Anterior cingulate cortex (tissue), 58 donors: Measurements from ENCODE around the gene GDF2.

Source experiments
- DNase-seq, 58 donors: peaks; one replicate each; lab custom pipeline; 2025; lab: John Stamatoyannopoulos, UW

Gene GDF2

DNA sequence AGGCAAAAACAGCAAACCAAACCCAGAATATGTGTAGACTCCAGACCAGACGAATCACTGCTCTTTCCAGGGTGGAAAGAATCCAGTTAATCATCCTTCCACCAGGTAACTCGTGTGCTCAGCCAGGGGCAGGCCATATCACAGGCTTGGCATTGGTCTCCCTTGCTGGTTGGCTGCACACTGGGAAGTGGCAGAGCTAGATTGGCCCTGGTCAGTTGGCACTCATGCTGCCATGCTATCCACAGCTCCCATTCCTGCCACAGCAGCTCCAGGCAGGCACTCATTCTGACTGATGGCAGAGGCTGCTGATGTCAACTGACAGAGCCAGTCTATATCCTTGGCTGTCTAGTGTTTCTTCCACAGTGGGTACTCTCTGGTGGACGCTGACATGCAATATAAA, 31.9 kb upstream of the GDF2 start:
- DNase-seq, result no peak

DNA sequence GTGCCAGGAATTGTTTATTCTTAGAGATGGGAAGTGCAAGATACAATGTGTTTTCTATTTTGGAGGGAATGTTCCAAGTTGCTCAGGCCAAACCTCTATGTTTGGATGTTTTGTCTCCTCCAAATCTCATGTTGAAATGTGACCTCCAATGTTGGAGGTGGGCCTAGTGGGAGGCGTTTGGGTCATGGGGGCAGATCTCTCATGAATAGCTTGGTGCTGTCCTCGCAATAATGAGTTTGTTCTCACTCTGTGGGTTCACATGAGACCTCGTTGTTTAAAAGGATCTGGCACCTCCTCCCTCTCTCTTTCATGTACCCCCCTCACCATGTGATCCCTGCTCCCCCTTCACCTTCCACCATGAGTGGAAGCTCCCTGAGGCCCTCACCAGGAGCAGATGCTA, 30.6 kb upstream of the GDF2 start:
- no peak for DNase-seq

DNA sequence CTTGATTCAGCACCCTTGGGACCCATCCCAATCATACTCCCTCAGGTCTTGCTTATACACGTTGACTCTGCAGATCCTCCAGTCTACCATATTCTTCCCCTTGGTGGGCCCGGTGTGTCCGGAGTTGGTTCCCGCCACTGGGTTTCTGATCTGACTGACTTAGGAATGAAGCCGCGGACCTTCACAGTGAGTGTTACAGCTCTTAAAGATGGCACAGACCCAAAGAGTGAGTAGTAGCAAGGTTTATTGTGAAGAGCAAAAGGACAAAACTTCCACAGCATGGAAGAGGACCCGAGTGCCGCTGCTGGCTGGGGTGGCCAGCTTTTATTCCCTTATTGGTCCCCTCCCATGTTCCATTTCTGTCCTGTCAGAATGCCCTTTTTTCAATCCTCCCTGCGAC, 28.2 kb upstream of the GDF2 start:
- no peak for DNase-seq

DNA sequence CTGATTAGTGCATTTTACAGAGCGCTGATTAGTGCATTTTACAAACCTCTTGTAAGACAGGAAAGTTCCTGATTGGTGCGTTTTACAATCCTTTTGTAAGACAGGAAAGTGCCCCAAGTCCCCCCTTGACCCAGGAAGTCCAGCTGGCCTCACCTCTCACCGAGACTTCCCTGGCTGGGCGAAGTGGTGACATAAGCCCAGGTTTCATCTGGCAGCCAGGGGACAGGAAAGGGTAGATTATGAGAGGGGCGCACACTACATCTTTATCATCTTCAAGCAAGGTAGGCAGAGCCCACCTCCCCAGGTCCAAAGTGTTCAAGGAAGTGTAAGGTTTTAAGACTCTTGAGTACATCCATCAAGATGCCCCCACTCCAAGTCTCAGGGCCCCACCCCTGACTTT, 27.8 kb upstream of the GDF2 start:
- DNase-seq, result no peak

DNA sequence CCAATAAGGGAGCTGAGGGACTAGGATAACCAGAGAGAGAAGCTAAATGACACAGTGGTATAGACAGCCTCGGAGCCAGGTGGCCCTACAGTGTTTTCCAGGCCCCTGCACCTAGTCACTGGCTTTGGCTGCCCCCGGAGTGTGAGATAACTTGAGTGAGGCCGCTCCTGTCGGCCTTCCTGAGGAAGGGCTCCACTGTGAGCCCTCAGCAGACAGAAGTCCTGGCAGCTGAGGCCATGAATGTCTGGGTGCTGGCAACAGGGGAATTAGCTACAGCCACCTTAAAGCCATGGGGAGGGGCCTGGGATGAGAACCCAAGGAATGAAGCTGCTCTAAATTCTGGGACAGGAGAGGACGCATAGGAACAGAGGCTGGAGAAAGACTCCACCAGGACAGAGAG, 26.8 kb upstream of the GDF2 start:
- DNase-seq, result no peak

DNA sequence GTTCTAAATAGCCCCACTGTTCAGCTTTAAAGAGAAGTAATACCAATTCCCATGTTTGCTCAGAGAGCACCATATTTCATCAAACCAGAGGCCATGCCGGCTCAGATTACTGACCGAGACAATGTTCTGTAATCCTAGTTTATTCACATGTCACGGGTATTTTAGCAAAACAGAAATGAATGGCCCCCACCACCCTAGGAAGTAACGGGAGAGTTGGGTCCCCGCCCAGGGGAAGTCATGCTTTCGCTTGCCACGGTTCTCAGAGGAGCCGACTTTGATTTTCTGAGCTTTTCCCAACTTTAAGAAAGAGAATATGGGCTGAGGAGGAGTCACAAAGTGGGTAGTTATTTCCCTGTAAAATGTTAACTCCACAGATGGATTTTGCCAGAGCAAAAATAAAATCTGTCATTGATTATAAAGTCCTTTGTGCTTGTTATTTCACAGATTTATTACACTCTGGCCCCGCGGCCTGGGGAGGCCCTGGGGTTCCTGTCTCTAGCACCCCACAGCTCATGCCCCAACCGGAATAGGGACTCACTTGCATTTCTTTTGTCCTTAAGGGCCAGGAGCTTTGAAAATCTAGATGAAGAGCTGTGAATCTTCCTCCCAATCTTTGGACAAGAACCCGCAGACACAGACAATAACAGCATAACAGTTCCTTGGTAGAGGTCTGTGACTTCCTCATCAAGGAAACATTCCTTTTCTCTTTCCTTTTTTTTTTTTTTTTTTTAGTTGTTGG, 25.9 kb upstream of the GDF2 start:
- no peak for DNase-seq

- no peak for DNase-seq
Observed at GRCh38 chr10:47296941-47297340, 25.3 kb upstream of the GDF2 start.

GRCh38 chr10:47297866-47298540, 24.3 kb upstream of the GDF2 start:
- no peak for DNase-seq

DNA sequence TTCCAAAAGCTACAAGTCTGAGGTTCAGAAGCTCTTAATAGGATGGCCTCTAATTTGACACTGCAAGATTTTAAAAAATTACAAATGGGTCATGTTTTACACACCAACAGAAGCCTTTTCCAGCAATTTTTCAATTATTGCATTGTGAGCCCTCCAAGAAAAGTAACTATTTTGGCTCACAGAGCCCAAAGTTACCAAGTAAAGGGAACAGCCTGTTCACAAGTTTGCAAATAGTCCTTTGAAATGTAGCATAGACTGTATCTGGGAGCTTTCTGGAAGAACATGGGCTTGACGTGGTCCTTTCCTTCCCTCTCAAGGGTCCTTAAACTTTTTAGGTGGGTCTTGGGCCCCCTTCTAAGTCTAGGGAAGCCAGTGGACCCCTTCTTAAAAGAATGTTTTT, 23.5 kb upstream of the GDF2 start:
- DNase-seq, result no peak

DNA sequence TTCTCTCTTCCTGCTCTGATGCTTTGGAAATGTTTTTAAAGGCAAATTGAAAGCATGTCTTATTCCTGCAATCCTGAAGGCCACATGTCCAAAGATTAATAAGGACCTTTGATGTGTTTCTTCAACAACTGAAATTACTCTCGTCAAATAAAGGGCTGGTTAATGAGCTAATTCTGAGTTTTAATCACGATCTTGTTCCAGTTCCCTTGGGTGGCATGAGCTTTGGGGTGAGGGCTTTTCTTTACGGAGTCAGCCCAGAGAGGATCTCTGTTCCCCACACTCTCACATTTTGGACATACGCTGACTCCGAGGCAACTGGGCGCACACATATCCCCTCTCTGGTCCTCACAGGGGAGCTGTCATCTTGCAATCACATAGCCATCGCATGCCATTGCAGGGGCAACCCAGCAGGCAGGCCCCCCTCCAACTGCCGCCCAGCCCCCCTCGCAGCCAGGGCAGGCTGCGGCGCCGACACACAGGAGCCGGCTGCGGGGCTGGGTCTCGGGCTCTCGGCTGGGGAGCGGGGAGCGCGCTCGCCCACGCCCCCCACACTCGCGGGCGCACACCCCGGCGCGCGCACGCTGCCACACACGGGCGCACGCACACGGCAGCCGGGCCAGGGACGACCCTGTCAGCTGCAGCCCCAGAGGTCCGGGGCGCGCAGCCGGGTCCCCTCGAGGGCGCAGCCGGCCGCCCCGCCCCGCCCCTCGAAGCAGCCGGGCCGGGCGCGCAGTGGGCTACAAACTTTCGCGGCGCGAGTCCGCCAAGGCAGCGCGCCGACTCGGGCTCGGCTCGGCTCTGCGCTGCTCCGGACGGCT, 22.4 kb upstream of the GDF2 start, which contains the start of gene GDF10:
TSS of gene GDF10 (plus strand) at position 587 of the 818 bp plus-strand sequence. CDS start 455 bp downstream, outside the sequence.
- peak in 4 of 58 donors; percentile 13 to 29 (median 16) for DNase-seq

DNA sequence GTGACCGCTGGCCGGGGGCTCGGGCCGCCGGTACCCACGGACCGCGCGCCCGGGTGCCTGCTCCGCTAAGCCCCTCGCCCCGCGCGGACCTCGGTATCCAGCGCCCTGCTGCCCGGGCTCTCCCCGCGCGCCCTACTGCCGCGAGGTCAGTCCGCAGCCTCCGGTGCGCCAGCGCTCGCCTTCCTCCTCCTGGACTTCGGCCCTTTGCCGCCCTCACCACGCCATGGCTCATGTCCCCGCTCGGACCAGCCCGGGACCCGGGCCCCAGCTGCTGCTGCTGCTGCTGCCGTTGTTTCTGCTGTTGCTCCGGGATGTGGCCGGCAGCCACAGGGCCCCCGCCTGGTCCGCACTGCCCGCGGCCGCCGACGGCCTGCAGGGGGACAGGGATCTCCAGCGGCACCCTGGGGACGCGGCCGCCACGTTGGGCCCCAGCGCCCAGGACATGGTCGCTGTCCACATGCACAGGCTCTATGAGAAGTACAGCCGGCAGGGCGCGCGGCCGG, 21.8 kb upstream of the GDF2 start:
- no peak for DNase-seq

DNA sequence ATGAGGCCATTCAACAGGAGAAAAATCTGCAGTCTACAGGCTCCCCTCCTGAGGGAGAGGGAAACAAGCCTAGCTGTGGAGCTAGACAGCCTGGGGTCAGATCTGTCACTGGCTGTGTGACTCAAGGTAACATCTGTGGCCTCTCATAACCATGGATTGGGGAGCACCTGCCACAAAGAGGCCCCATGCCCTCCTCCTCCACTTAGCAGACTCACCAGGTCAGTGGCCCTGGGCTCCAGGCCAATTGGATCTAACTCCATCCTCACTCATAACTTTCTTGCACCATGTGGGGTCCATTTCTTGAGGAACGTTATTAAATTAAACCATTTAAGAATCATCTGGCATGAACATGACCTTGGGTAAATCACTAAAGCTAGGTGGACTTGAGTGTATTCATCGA, 20.4 kb upstream of the GDF2 start:
- DNase-seq, result no peak

GRCh38 chr10:47303105-47303504, 19.1 kb upstream of the GDF2 start:
- no peak for DNase-seq

- no peak for DNase-seq
Observed at GRCh38 chr10:47303866-47304265, 18.4 kb upstream of the GDF2 start.

DNA sequence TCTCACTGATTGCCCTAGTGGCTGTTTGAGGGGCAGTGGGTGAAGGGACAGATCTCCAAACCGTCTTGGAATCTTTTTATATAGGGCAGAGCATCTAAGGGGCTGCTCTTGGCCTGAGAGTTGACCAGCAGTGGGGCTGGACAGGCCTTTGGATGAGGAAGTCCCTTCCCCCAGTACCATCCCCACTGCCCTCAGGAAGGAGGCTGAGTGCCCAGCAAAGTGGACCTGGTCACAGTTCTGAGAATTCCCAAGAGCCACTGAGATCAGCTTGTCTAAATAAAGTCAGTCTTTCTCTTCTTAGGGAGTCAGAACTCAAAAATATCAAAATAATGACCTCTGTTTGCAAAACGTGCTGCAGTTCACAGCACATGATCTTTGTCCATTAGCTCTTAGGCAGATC, 16.7 kb upstream of the GDF2 start:
- no peak for DNase-seq

GRCh38 chr10:47306387-47307210, 15.7 kb upstream of the GDF2 start:
- DNase-seq, result no peak

GRCh38 chr10:47307381-47307780, 14.9 kb upstream of the GDF2 start:
- DNase-seq, result no peak

DNA sequence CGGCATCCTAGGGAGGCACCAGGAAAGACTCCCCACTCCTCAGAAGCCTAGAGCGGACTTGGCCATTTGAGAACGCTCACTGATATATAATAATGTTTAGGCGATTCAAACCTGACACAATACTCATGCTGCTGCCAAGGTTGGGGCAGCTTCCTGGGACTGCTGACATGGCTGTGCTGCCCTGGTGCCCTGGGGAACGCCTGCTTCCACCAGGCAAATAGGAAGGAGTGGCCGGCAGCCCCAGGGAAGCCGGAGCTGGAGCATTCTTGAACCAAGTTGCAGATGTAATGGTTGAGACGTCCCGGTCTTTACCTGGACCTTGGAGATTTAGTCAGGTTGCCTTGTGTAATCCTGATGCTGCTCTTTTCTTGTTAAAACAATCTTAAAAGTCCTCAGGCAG, 13.5 kb upstream of the GDF2 start:
- DNase-seq, result no peak

- no peak for DNase-seq
Observed at GRCh38 chr10:47309408-47310089, 12.7 kb upstream of the GDF2 start.

DNA sequence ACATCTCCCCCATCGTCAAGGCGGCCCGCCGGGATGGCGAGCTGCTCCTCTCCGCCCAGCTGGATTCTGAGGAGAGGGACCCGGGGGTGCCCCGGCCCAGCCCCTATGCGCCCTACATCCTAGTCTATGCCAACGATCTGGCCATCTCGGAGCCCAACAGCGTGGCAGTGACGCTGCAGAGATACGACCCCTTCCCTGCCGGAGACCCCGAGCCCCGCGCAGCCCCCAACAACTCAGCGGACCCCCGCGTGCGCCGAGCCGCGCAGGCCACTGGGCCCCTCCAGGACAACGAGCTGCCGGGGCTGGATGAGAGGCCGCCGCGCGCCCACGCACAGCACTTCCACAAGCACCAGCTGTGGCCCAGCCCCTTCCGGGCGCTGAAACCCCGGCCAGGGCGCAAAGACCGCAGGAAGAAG, 12.2 kb upstream of the GDF2 start:
- DNase-seq, result no peak
